NCI-H2029 treated with DMSO at 0.1 percent for 48 hours (cell line): ENCODE measurements around the gene MYBL2.
"Not testable (repeated sequence)": the region's sequence is repeated elsewhere in the genome, so short reads cannot be mapped to it uniquely, and the experiment has no call there.

Experiments
- DNase-seq: peaks from one replicate; lab custom pipeline; 2025; lab: John Stamatoyannopoulos, UW

MYBL2 gene

GRCh38 chr20:43666376-43667328, at the start of gene MYBL2:
TSS of gene MYBL2 (plus strand) at chr20:43667114. CDS start at chr20:43667284, 170 bp downstream.
- DNase-seq: no peak

DNA sequence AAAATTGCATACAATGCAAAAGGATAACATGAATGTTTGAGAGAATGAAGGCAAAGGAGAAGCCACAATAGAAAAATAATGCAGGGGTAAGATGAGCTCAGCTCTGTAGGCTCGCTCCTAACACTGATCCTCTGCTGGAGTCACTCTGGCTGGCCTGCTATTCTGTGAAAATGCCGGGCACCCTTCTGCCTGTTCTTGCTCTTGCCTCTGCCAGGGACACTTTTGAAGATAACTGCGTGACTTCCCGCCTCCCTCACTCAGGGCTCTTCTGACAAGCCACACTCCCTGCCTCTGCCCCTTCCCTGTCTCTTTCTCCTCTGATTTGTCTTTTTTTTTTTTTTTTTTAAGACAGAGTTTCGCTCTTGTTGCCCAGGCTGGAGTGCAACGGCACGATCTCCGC, 35.3 kb upstream of the MYBL2 start:
- DNase-seq: no peak

GRCh38 chr20:43636429-43636828, 30.5 kb upstream of the MYBL2 start:
- DNase-seq: no peak

DNA sequence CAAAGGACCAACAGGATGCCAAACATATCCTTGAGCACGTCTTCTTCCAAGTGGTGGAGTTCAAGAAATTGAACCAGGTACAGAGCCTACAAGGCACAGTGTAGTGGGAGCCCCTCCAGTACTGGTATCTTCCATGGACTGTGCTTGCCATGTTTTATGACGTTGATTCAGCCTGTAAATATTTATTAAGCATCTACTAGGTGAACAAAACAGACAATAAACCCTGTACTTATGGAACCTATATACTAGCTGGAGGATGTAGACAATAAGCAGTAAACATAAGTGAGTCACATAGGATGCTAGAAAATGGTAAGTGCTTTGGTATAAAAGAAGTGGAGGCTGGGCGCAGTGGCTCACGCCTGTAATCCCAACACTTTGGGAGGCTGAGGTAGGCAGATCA, 24.4 kb upstream of the MYBL2 start:
- DNase-seq: no peak

GRCh38 chr20:43650997-43651525, 15.9 kb upstream of the MYBL2 start:
- DNase-seq: no peak

DNA sequence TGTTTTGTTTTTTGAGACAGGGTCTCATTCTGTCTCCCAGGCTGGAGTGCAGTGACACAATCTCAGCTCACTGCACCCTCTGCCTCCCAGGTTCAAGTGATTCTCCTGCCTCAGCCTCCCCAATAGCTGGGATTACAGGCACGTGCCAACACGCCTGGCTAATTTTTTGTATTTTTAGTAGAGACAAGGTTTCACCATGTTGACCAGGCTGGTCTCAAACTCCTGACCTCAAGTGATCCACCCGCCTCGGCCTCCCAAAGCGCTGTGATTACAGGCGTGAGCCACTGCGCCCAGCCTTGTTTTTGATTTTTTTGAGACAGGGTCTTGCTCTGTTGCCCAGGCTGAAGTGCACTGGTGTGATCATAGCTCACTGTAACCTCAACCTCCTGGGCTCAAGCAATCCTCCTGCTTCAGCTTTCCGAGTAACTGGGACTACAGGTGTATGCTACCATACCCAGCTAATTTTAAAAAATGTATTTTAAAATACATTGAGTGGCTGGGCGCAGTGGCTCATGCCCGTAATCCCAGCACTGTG, 15.2 kb upstream of the MYBL2 start:
- not testable (repeated sequence) for DNase-seq

DNA sequence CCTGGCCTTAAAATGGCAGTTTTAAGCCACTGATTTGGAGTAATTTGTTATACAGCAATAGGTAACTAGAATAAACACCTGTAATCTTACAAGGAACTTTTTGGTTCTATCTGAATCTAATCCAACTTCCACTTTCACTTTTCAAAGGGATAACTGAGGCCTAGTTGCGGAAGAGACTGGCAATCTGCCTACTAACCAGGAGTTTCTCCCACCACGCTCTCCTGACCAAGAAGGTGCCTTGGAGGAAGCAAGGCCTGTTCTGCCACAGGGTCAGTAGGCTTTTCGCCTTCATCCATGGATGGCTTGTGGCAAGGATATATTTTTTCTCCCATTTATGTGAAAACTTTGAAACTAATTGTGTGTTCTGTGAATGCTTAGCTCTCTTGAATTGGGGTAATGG, 12.9 kb upstream of the MYBL2 start:
- DNase-seq: no peak

DNA sequence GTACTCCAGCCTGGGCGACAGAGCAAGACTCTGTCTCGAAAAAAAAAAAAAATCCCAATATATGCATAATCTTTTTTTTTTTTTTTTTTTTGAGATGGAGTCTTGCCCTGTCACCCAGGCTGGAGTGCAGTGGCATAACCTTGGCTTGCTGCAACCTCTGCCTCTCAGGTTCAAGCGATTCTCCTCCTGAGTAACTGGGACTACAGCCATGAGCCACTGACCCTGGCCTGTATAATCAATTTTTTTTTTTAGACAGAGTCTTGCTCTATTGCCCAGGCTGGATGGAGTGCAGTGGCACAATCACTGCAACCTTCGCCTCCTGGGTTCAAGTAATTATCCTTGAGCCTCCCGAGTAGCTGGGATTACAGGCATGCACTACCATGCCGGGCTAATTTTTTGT, 11.7 kb upstream of the MYBL2 start:
- not testable (repeated sequence) for DNase-seq

DNA sequence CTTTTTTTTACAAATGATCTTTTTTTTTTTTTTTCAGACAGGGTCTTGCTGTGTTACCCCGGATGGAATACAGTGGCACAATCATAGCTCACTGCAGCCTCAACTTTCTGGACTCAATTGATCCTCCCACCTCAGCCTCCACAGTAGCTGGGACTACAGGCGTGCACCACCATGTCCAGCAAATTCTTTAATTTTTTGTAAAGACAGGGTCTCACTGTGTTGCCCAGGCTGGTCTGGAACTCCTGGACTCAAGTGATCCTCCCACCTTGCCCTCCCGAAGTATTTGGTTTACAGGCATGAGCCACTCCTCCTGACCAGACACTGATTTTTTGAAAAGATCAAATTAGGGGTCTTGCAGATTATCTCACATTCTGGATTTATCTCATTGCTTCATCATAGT, 11.0 kb upstream of the MYBL2 start:
- DNase-seq: no peak

DNA sequence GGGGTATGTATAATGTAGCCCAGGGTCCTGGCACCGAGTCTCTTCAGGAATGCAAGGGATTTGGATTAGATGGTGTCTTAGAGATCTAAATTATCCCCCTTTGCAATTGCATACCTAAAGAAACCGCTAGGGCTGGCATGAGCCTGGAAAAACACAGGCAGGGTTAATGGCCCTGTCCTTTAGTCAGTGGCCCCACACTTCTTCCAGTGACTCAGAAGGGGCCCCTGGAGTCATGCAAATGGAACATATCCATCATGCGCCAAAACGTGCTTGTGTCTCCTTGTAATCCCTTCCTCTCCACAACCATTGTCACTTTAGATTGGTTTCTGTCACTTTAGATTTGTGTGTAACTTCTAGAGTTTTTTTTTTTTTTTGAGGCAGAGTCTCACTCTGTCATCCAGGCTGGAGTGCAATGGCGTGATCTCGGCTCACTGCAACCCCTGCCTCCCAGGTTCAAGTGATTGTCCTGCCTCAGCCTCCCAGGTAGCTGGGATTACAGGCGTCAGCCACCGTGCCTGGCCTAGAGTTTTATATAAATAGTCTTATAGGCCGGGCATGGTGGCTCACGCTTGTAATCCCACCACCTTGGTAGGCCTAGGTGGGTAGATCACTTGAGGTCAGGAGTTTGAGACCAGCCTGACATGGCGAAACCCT, 8.7 kb upstream of the MYBL2 start:
- DNase-seq: no peak

DNA sequence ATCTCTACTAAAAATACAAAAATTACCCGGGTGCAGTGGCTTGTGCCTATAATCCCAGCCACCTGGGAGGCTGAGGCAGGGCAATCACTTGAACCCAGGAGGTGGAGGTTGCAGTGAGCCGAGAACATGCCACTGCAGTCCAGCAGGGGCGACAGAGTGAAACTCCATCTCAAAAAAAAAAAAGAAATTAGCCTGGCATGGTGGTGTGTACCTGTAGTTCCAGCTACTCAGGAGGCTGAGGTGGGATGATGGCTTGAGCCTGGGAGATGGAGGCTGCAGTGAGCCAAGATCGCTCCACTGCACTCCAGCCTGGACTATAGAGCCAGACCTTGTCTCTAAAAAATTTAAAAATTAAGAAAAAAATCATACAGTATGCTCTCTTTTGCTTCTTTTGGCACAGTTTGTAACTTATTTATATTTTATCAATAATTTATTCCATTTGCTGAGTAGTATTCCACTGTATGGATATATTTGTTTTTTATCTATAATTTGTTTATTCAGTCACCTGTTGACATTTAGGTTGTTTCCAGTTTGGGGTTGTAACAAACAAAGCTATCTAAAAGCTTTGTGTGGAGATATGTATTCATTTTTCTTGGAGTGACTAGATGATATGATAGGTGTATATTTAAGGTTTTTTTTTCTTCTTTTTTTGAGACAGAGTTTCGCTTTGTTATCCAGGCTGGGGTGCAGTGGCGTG, 8.0 kb upstream of the MYBL2 start:
- no peak for DNase-seq

- DNase-seq: no peak
These were observed 3.8 kb upstream of the MYBL2 start for GRCh38 chr20:43662943-43663655.

- no peak for DNase-seq
These were observed 1.3 kb upstream of the MYBL2 start for GRCh38 chr20:43665466-43666176.

- DNase-seq: no peak
These were observed 623 bp downstream of the MYBL2 start for GRCh38 chr20:43667341-43668132.

DNA sequence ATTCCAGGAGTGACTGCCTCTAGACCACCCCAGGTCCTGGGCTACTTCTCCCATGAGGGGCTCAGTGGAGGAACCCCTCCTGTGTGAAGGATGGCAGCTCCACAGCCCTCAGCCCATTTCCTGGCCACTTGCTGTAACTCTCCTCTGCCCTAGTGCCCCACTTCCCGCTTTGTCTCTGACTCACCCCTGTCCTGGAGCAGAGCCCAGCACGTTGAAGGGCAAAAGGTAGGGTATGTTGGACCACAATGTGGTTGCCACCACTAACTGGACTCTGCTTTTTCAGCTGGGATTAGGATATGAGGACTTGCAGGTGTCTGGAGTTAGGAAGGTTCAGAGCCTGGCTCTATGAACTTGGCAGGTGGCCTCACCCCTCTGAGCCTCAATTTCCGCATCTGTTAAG, 2.4 kb downstream of the MYBL2 start:
- DNase-seq: no peak

DNA sequence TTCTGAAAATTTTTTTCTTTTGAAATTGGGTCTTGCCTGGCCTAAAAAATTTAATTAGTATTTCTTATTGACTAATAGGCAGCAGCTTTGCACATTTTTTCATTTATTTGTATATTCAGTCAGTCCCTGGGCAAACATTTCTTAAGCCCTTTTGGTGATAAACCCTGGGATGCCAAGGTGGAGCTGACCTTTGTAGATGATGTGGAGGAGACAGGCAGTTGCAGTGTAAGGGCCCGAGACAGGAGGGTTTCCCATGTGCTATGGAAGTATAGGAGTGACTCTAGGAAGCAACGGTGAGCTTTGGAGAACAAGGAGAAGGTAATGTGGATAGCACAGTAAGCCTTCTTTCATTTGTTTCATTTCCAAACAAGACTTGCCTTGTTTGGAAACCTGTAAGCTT, 3.5 kb downstream of the MYBL2 start:
- DNase-seq: no peak

GRCh38 chr20:43676368-43676767, 9.5 kb downstream of the MYBL2 start:
- no peak for DNase-seq

GRCh38 chr20:43680981-43681380, 14.1 kb downstream of the MYBL2 start:
- no peak for DNase-seq

DNA sequence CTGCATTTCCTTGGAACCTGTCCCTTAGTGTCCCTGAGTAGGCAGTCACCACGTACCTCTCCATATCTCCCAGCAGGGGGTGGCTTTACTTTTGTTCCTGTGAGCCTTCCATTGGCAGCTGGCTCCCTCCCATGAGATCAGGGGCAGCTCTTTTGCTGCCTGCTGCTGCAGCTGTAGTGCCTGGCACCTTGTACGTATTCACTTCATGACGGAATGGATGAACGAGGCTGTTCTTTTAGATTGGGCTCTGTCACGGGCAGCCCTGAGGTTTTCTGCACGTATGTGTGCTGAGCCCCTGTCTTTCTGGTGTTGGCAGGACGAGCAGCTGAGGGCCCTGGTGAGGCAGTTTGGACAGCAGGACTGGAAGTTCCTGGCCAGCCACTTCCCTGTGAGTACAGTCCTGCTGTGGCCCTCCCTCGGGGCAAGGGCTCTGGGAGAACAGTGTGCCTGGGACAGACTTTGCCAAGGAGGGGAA, 14.6 kb downstream of the MYBL2 start:
- DNase-seq: no peak

- DNase-seq: no peak
These were observed 15.1 kb downstream of the MYBL2 start for GRCh38 chr20:43681991-43682410.
